Spleen (tissue), 11 donors: ENCODE data around the gene UBAP2. TPM values are rescaled to one million over a fixed set of nuclear protein-coding genes. Genes with fewer than 3 reads are reported as not detected.
"Not testable (repeated sequence)": the region's sequence is repeated elsewhere in the genome, so short reads cannot be mapped to it uniquely, and the experiment has no call there.

Experiments used
- DNase-seq: peaks from one replicate; pipeline ENCODE4 v3.0.0-alpha.2; 2020
- H3K27ac ChIP-seq, 8 donors: fragments of 200-600 bp; sonication (generic) in 7 of 8; 1 replicate in 4 of 8; 2 replicates in 4 of 8; pipeline versions ENCODE4 v1.5.0 to v1.8.0; 2016 to 2021; ENCODE audit warnings: inconsistent platforms in 4 of 8, mild to moderate bottlenecking in 4 of 8, moderate library complexity in 1 of 8
- H3K27me3 ChIP-seq, 7 donors: fragments of 200-600 bp; sonication (generic) in 6 of 7; replicated peaks in 1 of 7; 1 replicate in 4 of 7; 2 replicates in 3 of 7; pipeline versions ENCODE4 v1.5.0 to v1.8.0; 2016 to 2021; ENCODE audit warnings: inconsistent platforms in 3 of 7, mild to moderate bottlenecking in 1 of 7
- H3K36me3 ChIP-seq, 6 donors: fragments of 200-600 bp; sonication (generic) in 5 of 6; 1 replicate in 4 of 6; 2 replicates in 2 of 6; pipeline versions ENCODE4 v1.5.0 to v1.8.0; 2016 to 2021; ENCODE audit warnings: inconsistent platforms in 2 of 6
- H3K4me1 ChIP-seq, 6 donors: fragments of 200-600 bp; sonication (generic) in 5 of 6; 1 replicate in 3 of 6; 2 replicates in 3 of 6; pipeline versions ENCODE4 v1.5.0 to v1.8.0; 2016 to 2021; ENCODE audit warnings: inconsistent platforms in 3 of 6
- H3K4me3 ChIP-seq, 8 donors: fragments of 200-600 bp; sonication (generic) in 7 of 8; 1 replicate in 4 of 8; 2 replicates in 4 of 8; pipeline versions ENCODE4 v1.5.0 to v1.8.0; 2016 to 2021; ENCODE audit warnings: inconsistent platforms in 4 of 8, mild to moderate bottlenecking in 4 of 8, moderate library complexity in 2 of 8
- H3K9me3 ChIP-seq, 8 donors: fragments of 200-600 bp; sonication (generic) in 7 of 8; 1 replicate in 4 of 8; 2 replicates in 4 of 8; pipeline versions ENCODE4 v1.5.0 to v1.8.0; 2016 to 2021; ENCODE audit warnings: inconsistent platforms in 4 of 8
- POLR2A ChIP-seq, 3 donors: fragments of 450-650 bp; IDR thresholded peaks; one replicate each; pipeline ENCODE4 v1.5.1; 2017; ENCODE audit warnings: antibody characterized with exemption in 3 of 3, mild to moderate bottlenecking in 1 of 3
- POLR2AphosphoS5 ChIP-seq, 3 donors: sonication (generic); formaldehyde crosslinking; IDR thresholded peaks; one replicate each; pipeline ENCODE4 v1.5.1; 2017; ENCODE audit warnings: antibody characterized with exemption in 3 of 3
- WGBS, 5 donors: extraction: QIAGEN DNeasy Blood & Tissue Kit in 3 of 5; methylation state at CpG; one replicate each; pipeline versions ENCODE4 v1.1.5 to v1.1.7; 2013 to 2018; 5-methylcytosine and 5-hydroxymethylcytosine counted together
- intact Hi-C: fragments of 100-400 bp; cut with DNase I; formaldehyde crosslinking; loops from one replicate; pipeline ENCODE4 v1.15.0; 2023; ENCODE audit warnings: low total_unique reads
- polyA plus RNA-seq, 3 donors: library from polyadenylated mRNA; stranded (reverse); fragments of 200-250 nt; gene quantifications; one replicate each; pipeline ENCODE4 v1.2.1, GENCODE V29; 2013
- total RNA-seq, 7 donors: library from RNA; depleted of rRNA in 3 of 7; stranded (reverse); fragments of >200 nt in 3 of 7; fragmentation: NEBNext Ultra II Directional in 4 of 7; extraction: Animal tissue kit (Norgen Biotek cat#: 25700) in 4 of 7; gene quantifications; one replicate each; pipeline versions ENCODE4 v1.1.0 to v1.2.1, GENCODE V29; 2016 to 2021
- TF ChIP-seq, protein P1 (sequence below), 11 experiments: fragments of 200-600 bp in 7 of 11; fragments of 450-650 bp in 4 of 11; sonication (generic) in 4 of 11; IDR thresholded peaks in 8 of 11; conservative IDR thresholded peaks in 3 of 11; 1 replicate in 7 of 11; 2 replicates in 4 of 11; pipeline versions ENCODE4 v1.4.0 to v1.8.0; 2016 to 2021; ENCODE audit warnings: antibody characterized with exemption in 11 of 11, inconsistent platforms in 4 of 11, mild to moderate bottlenecking in 1 of 11
- donor health status: healthy with polysubstance abuse.
- donor health status: DM: no; HTN: no; CAD: no; lungs with moderate emphysema.
- donor health status: DM: no; HTN: no; CAD: no.
- donor health status: Bipolar disorder and iron deficiency.
- donor health status: healthy.
- donor health status: DM: no; HTN: no; CAD: no.
- donor health status: DM: yes; HTN: yes; CAD: no.

Gene UBAP2
- total and polyA plus RNA-seq, 10 donors: 7.0 to 30.8 (median 23.5) TPM

DNA sequence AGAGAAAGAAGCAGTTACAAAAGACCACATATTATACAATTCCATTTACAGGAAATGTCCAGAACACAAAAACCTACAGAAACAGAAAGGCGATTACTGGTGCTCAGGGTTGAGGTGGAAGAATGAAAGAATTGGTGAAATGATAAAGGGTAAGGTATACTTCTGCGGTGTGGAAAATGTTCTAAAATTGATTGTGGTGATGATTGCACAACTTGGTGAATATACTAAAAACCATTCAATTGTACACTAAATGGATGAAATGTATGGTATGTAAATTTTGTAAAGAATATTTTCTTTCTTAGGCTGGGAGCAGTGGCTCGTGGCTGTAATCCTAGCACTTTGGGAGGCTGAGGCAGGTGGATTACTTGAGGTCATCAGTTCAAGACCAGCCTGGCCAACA, 72.3 kb downstream of the UBAP2 start:
- Histone ChIP-seq H3K9me3 (no peaks in the 10 kb centered on the region), H3K36me3 (peaks cover 0 to 84% (median 15%) of the 10 kb centered on the region in 6 donors), H3K27ac (no peak overlapping the region), H3K4me3 (no peak overlapping the region), H3K4me1 (no peaks in the 10 kb centered on the region), H3K27me3 (no peaks in the 10 kb centered on the region)
- intact Hi-C loops: no loop called here
- TF ChIP-seq POLR2AphosphoS5 (IDR thresholded peaks at IDR 0.05) (no peak), POLR2A (IDR thresholded peaks at IDR 0.05) (no peak)
- TF ChIP-seq, protein P1, sequence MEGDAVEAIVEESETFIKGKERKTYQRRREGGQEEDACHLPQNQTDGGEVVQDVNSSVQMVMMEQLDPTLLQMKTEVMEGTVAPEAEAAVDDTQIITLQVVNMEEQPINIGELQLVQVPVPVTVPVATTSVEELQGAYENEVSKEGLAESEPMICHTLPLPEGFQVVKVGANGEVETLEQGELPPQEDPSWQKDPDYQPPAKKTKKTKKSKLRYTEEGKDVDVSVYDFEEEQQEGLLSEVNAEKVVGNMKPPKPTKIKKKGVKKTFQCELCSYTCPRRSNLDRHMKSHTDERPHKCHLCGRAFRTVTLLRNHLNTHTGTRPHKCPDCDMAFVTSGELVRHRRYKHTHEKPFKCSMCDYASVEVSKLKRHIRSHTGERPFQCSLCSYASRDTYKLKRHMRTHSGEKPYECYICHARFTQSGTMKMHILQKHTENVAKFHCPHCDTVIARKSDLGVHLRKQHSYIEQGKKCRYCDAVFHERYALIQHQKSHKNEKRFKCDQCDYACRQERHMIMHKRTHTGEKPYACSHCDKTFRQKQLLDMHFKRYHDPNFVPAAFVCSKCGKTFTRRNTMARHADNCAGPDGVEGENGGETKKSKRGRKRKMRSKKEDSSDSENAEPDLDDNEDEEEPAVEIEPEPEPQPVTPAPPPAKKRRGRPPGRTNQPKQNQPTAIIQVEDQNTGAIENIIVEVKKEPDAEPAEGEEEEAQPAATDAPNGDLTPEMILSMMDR (IDR thresholded peaks at IDR 0.05 in 8 of 11, conservative IDR thresholded peaks at IDR 0.05 in 3 of 11): no peak
- no peak for DNase-seq
- WGBS, 5 donors: 66 to 94% (median 78%) methylated on average over 2 to 3 of the region's 3 CpGs

DNA sequence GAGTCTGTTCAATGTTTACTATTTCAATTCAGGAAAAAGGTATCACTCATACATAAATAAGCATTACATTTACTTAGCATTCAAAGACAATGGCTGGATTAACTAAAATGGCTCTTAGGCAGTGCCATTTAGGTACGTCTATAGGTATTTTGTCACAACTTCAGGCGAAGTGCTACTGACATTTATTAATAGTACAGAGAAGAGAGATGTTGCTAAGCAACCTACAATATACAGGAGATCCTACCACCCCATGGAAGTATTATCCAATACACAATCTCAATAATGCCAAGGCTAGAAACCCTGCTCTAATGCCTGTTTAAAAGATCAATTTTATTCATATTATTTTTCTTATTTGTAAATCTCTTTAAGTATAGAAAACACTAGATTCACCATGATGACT, 76.0 kb downstream of the UBAP2 start:
- TF ChIP-seq POLR2A (IDR thresholded peaks at IDR 0.05) (no peak), POLR2AphosphoS5 (IDR thresholded peaks at IDR 0.05) (no peak)
- TF ChIP-seq, protein P1 (IDR thresholded peaks at IDR 0.05 in 8 of 11, conservative IDR thresholded peaks at IDR 0.05 in 3 of 11): no peak
- no peaks in the 10 kb centered on the region for H3K4me1 ChIP-seq
- no peak overlapping the region for H3K4me3 ChIP-seq
- intact Hi-C loops: no loop called here
- peaks cover 0 to 88% (median 20%) of the 10 kb centered on the region in 6 donors for H3K36me3 ChIP-seq
- H3K27ac ChIP-seq: no peak overlapping the region
- WGBS, 5 donors: 87 to 94% (median 88%) methylated on average over 2 of the region's 2 CpGs
- no peak for DNase-seq
- no peaks in the 10 kb centered on the region for H3K27me3 ChIP-seq
- no peaks in the 10 kb centered on the region for H3K9me3 ChIP-seq

DNA sequence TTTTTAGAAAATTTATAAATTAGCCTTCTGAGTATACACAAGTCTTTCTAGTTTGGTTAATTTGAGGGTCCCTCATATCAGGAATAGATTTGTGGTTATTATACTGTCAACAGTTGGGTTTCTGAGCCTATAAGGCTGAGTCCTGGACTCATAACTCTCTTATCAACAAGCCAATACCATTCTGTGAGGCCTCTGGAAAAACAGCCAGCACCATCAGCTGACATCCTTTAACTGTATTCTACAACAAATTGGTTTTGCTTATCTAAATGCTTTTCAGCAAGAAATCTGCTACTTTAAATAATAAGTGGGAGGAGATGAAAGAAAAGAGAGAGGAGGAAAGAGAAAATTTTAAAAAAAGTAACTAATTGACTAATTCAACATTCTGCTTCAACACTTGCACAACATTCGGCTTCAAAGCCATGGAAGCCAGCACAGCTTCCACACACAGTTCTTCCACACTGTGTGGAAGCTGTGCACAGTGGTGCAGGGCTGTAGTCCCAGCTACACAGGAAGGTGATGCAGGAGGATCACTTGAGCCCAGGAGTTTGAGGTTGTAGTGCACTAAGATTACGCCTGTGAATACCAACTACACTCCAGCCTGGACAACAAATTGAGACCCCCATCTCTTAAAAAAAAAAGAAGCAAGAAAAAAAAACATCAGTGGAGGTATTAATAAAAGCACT, 84.5 kb downstream of the UBAP2 start:
- DNase-seq: no peak
- Histone ChIP-seq H3K36me3 (peaks cover 0 to 68% (median 11%) of the 10 kb centered on the region in 6 donors), H3K27ac (no peak overlapping the region), H3K9me3 (no peaks in the 10 kb centered on the region), H3K4me3 (no peak overlapping the region), H3K4me1 (no peaks in the 10 kb centered on the region), H3K27me3 (no peaks in the 10 kb centered on the region)
- 89 to 97% (median 94%) methylated on average over 2 of the region's 2 CpGs for WGBS, 5 donors
- TF ChIP-seq POLR2AphosphoS5 (IDR thresholded peaks at IDR 0.05) (no peak), POLR2A (IDR thresholded peaks at IDR 0.05) (no peak)
- TF ChIP-seq, protein P1 (IDR thresholded peaks at IDR 0.05 in 8 of 11, conservative IDR thresholded peaks at IDR 0.05 in 3 of 11): no peak
- intact Hi-C loops: no loop called here

DNA sequence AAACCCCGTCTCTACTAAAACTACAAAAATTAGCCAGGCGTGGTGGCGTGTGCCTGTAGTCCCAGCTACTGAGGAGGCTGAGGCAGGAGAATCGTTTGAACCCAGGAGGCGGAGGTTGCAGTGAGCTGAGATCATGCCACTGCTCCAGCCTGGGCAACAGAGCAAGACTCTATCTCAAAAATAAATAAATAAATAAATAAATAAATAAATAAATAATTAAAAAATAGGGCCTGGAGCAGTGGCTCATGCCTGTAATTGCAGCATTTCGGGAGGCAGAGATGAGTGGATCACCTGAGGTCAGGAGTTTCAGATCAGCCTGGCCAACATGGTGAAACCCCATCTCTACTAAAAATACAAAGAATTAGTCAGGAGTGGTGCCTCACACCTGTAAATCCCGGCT, 86.2 kb downstream of the UBAP2 start:
- H3K4me3 ChIP-seq, H3K9me3 ChIP-seq, H3K27ac ChIP-seq, DNase-seq, H3K4me1 ChIP-seq, intact Hi-C loops, H3K27me3 ChIP-seq: not testable (repeated sequence)
- H3K36me3 ChIP-seq: peaks cover 0 to 72% (median 14%) of the 10 kb centered on the region in 6 donors
- 74 to 96% (median 90%) methylated on average over 7 of the region's 7 CpGs for WGBS, 5 donors
